22Rv1 (cell line): ENCODE results near the gene ADAM8.
"Not testable (repeated sequence)": the region's sequence is repeated elsewhere in the genome, so short reads cannot be mapped to it uniquely, and the experiment has no call there.

Experiments used
- H3K27ac ChIP-seq: fragments of 450-650 bp; 2 replicates; pipeline ENCODE4 v1.5.1; 2017
- CTCF ChIP-seq: fragments of 450-650 bp; IDR thresholded peaks from 2 replicates; pipeline ENCODE4 v1.5.1; 2017; ENCODE audit warnings: mild to moderate bottlenecking
- ZFX ChIP-seq: fragments of 450-650 bp; IDR thresholded peaks from 2 replicates; pipeline ENCODE4 v1.6.1; 2017; ENCODE audit warnings: antibody characterized with exemption, borderline replicate concordance

Gene ADAM8

GRCh38 chr10:133266056-133266795, 10.4 kb downstream of the ADAM8 start:
- no peak for TF ChIP-seq CTCF
- no peak for TF ChIP-seq ZFX
- no peak overlapping the region for H3K27ac ChIP-seq

- H3K27ac ChIP-seq, result not testable (repeated sequence)
These were observed 11.6 kb downstream of the ADAM8 start for GRCh38 chr10:133265052-133265451.

- H3K27ac ChIP-seq, result no peak overlapping the region
- TF ChIP-seq CTCF (no peak), ZFX (no peak)
These were observed 12.2 kb downstream of the ADAM8 start for GRCh38 chr10:133264461-133264860.

- no peak for TF ChIP-seq ZFX
- TF ChIP-seq CTCF, result no peak
- H3K27ac ChIP-seq, result no peak overlapping the region
These were observed 13.0 kb downstream of the ADAM8 start for GRCh38 chr10:133263674-133264073.

- no peak for TF ChIP-seq CTCF
- no peak for TF ChIP-seq ZFX
- H3K27ac ChIP-seq, result no peak overlapping the region
These were observed 14.0 kb downstream of the ADAM8 start for GRCh38 chr10:133262696-133263095.

GRCh38 chr10:133261726-133262325, 14.8 kb downstream of the ADAM8 start:
- H3K27ac ChIP-seq, result peak overlapping the region; percentile 75

More at GRCh38 chr10:133261726-133262325, 14.8 kb downstream of the ADAM8 start:
- TF ChIP-seq ZFX, result no peak
- TF ChIP-seq CTCF, result no peak
